HEK293T (cell line): Measurements from ENCODE around the gene CLSTN1.

Source experiments
- BHLHE40 ChIP-seq: fragments of 450-650 bp; IDR thresholded peaks from 2 replicates; pipeline ENCODE4 v1.6.1; 2016; ENCODE audit warnings: mild to moderate bottlenecking, moderate library complexity, borderline replicate concordance
- CTBP1 ChIP-seq: fragments of 450-650 bp; IDR thresholded peaks from 2 replicates; pipeline ENCODE4 v1.6.1; 2016; ENCODE audit warnings: borderline replicate concordance
- ELF4 ChIP-seq: fragments of 450-650 bp; IDR thresholded peaks from 2 replicates; pipeline ENCODE4 v1.6.1; 2017; ENCODE audit warnings: antibody characterized with exemption
- FOXA1 ChIP-seq: fragments of 450-650 bp; IDR thresholded peaks from 2 replicates; pipeline ENCODE4 v1.6.1; 2016; ENCODE audit warnings: mild to moderate bottlenecking
- FOXM1 ChIP-seq: fragments of 450-650 bp; IDR thresholded peaks from 2 replicates; pipeline ENCODE4 v1.6.1; 2017; ENCODE audit warnings: mild to moderate bottlenecking, borderline replicate concordance
- L3MBTL2 ChIP-seq: fragments of 450-650 bp; conservative IDR thresholded peaks from 2 replicates; pipeline ENCODE4 v1.6.1; 2016; ENCODE audit warnings: mild to moderate bottlenecking
- NFRKB ChIP-seq: fragments of 450-650 bp; IDR thresholded peaks from 2 replicates; pipeline ENCODE4 v1.6.1; 2016; ENCODE audit warnings: mild to moderate bottlenecking, moderate library complexity
- SP1 ChIP-seq: fragments of 450-650 bp; IDR thresholded peaks from 2 replicates; pipeline ENCODE4 v1.6.1; 2017
- TARDBP ChIP-seq: fragments of 450-650 bp; IDR thresholded peaks from 2 replicates; pipeline ENCODE4 v1.6.1; 2016
- TF ChIP-seq, protein P1 (sequence below): fragments of 450-650 bp; IDR thresholded peaks from 2 replicates; pipeline ENCODE4 v1.6.1; 2016

DNA sequence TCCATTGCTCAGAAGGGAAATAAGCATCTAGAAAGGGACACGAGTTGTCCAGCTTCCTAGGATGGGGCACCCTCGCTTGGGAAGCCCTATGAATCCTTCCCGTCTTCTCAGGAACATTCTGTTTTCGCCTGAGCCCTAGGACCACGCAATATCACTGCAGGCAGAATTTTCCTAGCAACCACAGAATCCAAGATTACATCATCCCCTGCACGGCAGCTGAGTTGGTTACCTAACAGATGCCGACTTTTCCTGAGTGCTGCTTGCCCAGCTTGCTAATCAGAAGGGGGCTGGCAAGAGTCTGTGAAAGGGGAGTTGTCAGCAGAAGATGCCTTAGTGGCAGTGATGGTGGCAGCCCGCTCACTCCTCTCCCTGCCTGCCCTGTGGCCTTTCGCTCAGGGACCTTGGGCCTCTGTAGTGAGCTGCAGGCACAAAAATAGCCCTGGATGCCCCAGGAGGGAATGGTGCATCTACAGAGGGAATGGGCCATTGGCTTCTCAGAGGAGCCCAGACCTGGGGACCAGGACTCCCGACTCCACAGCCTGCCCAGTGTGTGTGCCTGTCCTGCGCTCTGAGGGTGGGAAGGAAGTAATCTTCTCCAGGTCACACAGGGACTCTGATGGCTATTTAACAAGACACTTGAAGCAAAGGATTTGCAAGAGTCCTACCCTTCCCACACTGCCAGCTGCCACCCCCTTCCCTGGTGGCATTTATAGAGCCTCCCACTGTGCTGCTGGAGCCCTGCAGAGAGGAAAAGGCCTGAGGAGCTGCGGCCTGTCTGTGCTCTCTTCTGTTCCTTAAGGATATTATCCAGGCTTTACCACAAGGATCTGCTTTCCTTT, 28.9 kb upstream of the CLSTN1 start:
- TF ChIP-seq NFRKB (no peak), L3MBTL2 (no peak), TARDBP (no peak), SP1 (no peak), BHLHE40 (no peak), CTBP1 (no peak), FOXM1 (no peak), FOXA1 (no peak), ELF4 (no peak)
- TF ChIP-seq, protein P1, sequence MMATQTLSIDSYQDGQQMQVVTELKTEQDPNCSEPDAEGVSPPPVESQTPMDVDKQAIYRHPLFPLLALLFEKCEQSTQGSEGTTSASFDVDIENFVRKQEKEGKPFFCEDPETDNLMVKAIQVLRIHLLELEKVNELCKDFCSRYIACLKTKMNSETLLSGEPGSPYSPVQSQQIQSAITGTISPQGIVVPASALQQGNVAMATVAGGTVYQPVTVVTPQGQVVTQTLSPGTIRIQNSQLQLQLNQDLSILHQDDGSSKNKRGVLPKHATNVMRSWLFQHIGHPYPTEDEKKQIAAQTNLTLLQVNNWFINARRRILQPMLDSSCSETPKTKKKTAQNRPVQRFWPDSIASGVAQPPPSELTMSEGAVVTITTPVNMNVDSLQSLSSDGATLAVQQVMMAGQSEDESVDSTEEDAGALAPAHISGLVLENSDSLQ: no peak
